HCT116 (cell line): ENCODE data around the gene SNRPA. TPM values are rescaled to one million over a fixed set of nuclear protein-coding genes. Genes with fewer than 3 reads are reported as not detected.

Source experiments
- ATAC-seq: fragments of 200-7000 bp; cut with Tn5 transposase; 2 replicates; pipeline ENCODE4 v1.9.1; 2020; ENCODE audit warnings: mild to moderate bottlenecking, moderate library complexity
- BruUV-seq: library from RNA; stranded (reverse); fragments of 400-500 nt; replicated peaks from 2 replicates; lab custom pipeline; 2021; lab: Mats Ljungman, UMichigan
- CTCF ChIA-PET: fragments of 300-600 bp; sonication (Branson Sonifier 250); formaldehyde crosslinking; loops from one replicate; lab custom pipeline; 2021; ENCODE audit warnings: antibody characterized with exemption; lab: Charles Lee
- POLR2A ChIA-PET: fragments of 300-600, 350-600 bp; sonication (Branson Sonifier 250); formaldehyde crosslinking; loops from one replicate; lab custom pipeline; 2021; ENCODE audit warnings: antibody characterized with exemption; lab: Charles Lee
- RAD21 ChIA-PET, 2 experiments: fragments of 300-600 bp; sonication (Branson Sonifier 250); formaldehyde crosslinking; loops; one replicate each; lab custom pipeline; 2023; ENCODE audit warnings: low total read pairs in 2 of 2; ENCODE audit not compliant: uncharacterized antibody in 2 of 2, unreplicated experiment in 2 of 2, low non-redundant PET in 1 of 2; lab: Charles Lee
- DNase-seq: peaks from one replicate; pipeline ENCODE4 v3.0.0-alpha.2; 2010; ENCODE audit warnings: low read depth, low spot score
- H2AFZ ChIP-seq: fragments of 200-600 bp; shearing (Covaris generic), sonication (generic); 2 replicates; pipeline ENCODE4 v1.6.1; 2017; ENCODE audit warnings: low read depth, mixed run types, mixed read lengths, antibody characterized with exemption, low read length; ENCODE audit not compliant: poor library complexity, severe bottlenecking
- H3K27ac ChIP-seq: 2 replicates; pipeline ENCODE4 v1.5.1; 2012; ENCODE audit warnings: low read depth, low read length
- H3K27me3 ChIP-seq: fragments of 200-600 bp; sonication (generic); 2 replicates; pipeline ENCODE4 v1.6.1; 2016; ENCODE audit warnings: mixed run types, low read length, mixed read lengths; ENCODE audit not compliant: insufficient read depth
- H3K36me3 ChIP-seq, 2 experiments: fragments of 200-500 bp in 1 of 2; fragments of 200-600 bp in 1 of 2; sonication (Bioruptor generic) in 1 of 2; sonication (generic) in 1 of 2; 2 replicates each; pipeline versions ENCODE4 v1.5.1 to v1.6.1; 2014 to 2016; ENCODE audit warnings: low read length in 2 of 2, inconsistent platforms in 1 of 2, mixed read lengths in 1 of 2, mixed run types in 1 of 2; ENCODE audit not compliant: insufficient read depth in 2 of 2, control insufficient read depth in 1 of 2
- H3K4me1 ChIP-seq, 2 experiments: fragments of 200-600 bp in 1 of 2; sonication (generic) in 1 of 2; 2 replicates each; pipeline versions ENCODE4 v1.5.1 to v1.6.1; 2012 to 2017; ENCODE audit warnings: low read length in 2 of 2, inconsistent platforms in 1 of 2, mild to moderate bottlenecking in 1 of 2, mixed read lengths in 1 of 2, mixed run types in 1 of 2, moderate library complexity in 1 of 2; ENCODE audit not compliant: insufficient read depth in 2 of 2, control insufficient read depth in 1 of 2
- H3K4me2 ChIP-seq: fragments of 200-600 bp; sonication (generic); 2 replicates; pipeline ENCODE4 v1.6.1; 2017; ENCODE audit warnings: mixed run types, low read length, mixed read lengths
- H3K4me3 ChIP-seq, 2 experiments: fragments of 200-600 bp in 1 of 2; sonication (generic) in 1 of 2; replicated peaks in 1 of 2; 2 replicates each; pipeline ENCODE4 v1.5.1; 2011 to 2016; ENCODE audit warnings: low read length in 2 of 2, control low read depth in 1 of 2, low read depth in 1 of 2, mild to moderate bottlenecking in 1 of 2, mixed read lengths in 1 of 2, mixed run types in 1 of 2
- H3K79me2 ChIP-seq: fragments of 200-600 bp; sonication (generic); 2 replicates; pipeline ENCODE4 v1.6.1; 2017; ENCODE audit warnings: mild to moderate bottlenecking, mixed run types, low read length, moderate library complexity, mixed read lengths; ENCODE audit not compliant: insufficient read depth
- H3K9ac ChIP-seq: fragments of 200-600 bp; sonication (generic); 2 replicates; pipeline ENCODE4 v1.6.1; 2016; ENCODE audit warnings: low read length, mixed read lengths
- H3K9me2 ChIP-seq: fragments of 200-600 bp; sonication (generic), shearing (Covaris generic); 2 replicates; pipeline ENCODE4 v1.6.1; 2017; ENCODE audit warnings: mixed run types, mild to moderate bottlenecking, moderate library complexity; ENCODE audit not compliant: insufficient read depth
- H3K9me3 ChIP-seq, 2 experiments: fragments of 200-500 bp in 1 of 2; fragments of 200-600 bp in 1 of 2; sonication (Bioruptor generic) in 1 of 2; sonication (generic) in 1 of 2; 2 replicates each; pipeline ENCODE4 v1.6.1; 2014 to 2017; ENCODE audit warnings: low read length in 2 of 2, mixed read lengths in 2 of 2, inconsistent platforms in 1 of 2, low read depth in 1 of 2, mild to moderate bottlenecking in 1 of 2, mixed run types in 1 of 2, moderate library complexity in 1 of 2; ENCODE audit not compliant: control insufficient read depth in 1 of 2, insufficient read depth in 1 of 2
- H4K20me1 ChIP-seq: fragments of 200-600 bp; sonication (generic), shearing (Covaris generic); 2 replicates; pipeline ENCODE4 v1.6.1; 2017; ENCODE audit warnings: mixed run types, mild to moderate bottlenecking, moderate library complexity; ENCODE audit not compliant: insufficient read depth
- EGR1 ChIP-seq: IDR thresholded peaks from 2 replicates; pipeline ENCODE4 v1.6.1; 2012; ENCODE audit warnings: low read depth
- EZH2phosphoT487 ChIP-seq: fragments of 200-600 bp; IDR thresholded peaks from 2 replicates; pipeline ENCODE4 v1.6.1; 2018; ENCODE audit warnings: antibody characterized with exemption, borderline replicate concordance
- FOSL1 ChIP-seq: IDR thresholded peaks from 2 replicates; pipeline ENCODE4 v1.6.1; 2012; ENCODE audit warnings: low read depth
- POLR2AphosphoS5 ChIP-seq: IDR thresholded peaks from 2 replicates; pipeline ENCODE4 v1.6.1; 2011; ENCODE audit warnings: mild to moderate bottlenecking, low read depth, low read length, moderate library complexity
- TCF7L2 ChIP-seq: IDR thresholded peaks from 2 replicates; pipeline ENCODE4 v1.7.0; 2011; ENCODE audit warnings: borderline replicate concordance, inconsistent platforms; ENCODE audit not compliant: insufficient read depth, insufficient read length; ENCODE audit errors: extremely low read depth
- YY1 ChIP-seq: IDR thresholded peaks from 2 replicates; pipeline ENCODE4 v1.6.1; 2011; ENCODE audit warnings: low read length, low read depth, moderate library complexity, mild to moderate bottlenecking; ENCODE audit not compliant: insufficient replicate concordance; ENCODE audit errors: extremely low read depth
- ZFX ChIP-seq: fragments of 450-650 bp; IDR thresholded peaks from 2 replicates; pipeline ENCODE4 v1.6.1; 2017
- intact Hi-C: fragments of 100-400 bp; cut with micrococcal nuclease; formaldehyde crosslinking; loops from 2 replicates; pipeline ENCODE4 v1.10.0; 2022
- total RNA-seq: library from RNA; stranded (reverse); gene quantifications from one replicate; pipeline ENCODE4 v1.2.1, GENCODE V29; 2021; ENCODE audit not compliant: unreplicated experiment
- TF ChIP-seq, protein P1 (sequence below): IDR thresholded peaks from 2 replicates; pipeline ENCODE4 v1.6.1; 2012

SNRPA gene
- total RNA-seq, 1 experiment from 2014 or later = 170 TPM

DNA sequence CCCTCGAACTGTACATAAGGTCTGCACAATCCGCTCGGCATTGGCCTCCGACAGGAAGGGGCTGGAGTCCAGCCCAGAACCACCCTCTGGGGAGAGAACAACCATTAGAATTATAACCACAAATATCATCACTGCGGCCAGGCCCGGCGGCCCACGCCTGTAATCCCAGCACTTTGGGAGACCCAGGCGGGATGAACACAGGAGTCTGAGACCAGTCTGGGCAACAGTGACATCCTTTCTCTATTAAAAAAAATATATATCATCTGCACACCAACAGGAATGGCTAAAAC, 45.7 kb upstream of the SNRPA start (continued):
- no peak for TF ChIP-seq POLR2AphosphoS5
- no peak for TF ChIP-seq TCF7L2
- TF ChIP-seq EZH2phosphoT487 = no peak
- no peak for TF ChIP-seq YY1
- TF ChIP-seq ZFX = no peak
- TF ChIP-seq, all 23 proteins: peak for 0

DNA sequence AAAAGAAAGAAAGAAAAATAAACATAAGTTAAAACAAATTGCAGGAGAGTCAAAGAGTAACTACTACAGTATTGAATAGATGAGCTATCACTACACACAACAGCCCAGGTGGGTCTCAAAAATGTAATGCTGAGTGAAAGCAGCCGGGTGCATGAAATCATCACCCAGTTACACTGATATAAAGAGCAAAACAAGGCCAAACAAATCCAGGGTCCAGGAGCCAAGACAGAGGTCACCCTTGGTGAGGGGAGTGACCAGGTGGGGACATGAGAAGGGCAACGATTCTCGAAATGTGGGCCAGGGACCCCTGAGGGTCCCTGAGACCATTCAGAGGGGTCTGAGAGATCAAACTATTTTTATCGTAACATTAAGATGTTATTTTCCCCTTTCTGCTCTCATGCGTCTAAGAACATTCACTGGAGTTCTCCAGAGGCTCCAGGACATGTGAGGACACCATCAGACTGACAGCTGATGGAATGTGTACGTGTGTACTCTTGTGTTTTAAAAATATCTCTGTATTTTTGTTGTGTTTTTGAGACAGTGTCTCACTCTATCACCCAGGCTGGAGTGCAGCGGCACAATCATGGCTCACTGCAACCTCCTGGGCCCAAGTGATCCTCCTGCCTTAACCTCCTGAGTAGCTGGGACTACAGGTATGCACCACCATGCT, 44.9 kb upstream of the SNRPA start:
- Histone ChIP-seq H2AFZ (no peak overlapping the region), H3K4me3 (no peak overlapping the region), H3K9me2 (no peaks in the 10 kb centered on the region), H3K9me3 (no peaks in the 10 kb centered on the region), H3K4me1 (no peaks in the 10 kb centered on the region), H4K20me1 (no peaks in the 10 kb centered on the region), H3K9ac (no peak overlapping the region), H3K4me2 (no peak overlapping the region), H3K79me2 (no peaks in the 10 kb centered on the region), H3K27me3 (no peaks in the 10 kb centered on the region), H3K27ac (no peak overlapping the region), H3K36me3 (peaks cover 18 to 24% of the 10 kb centered on the region in 2 experiments)
- no TSS peak for BruUV-seq
- intact Hi-C loops = no loop called here
- no peak for DNase-seq
- ChIA-PET POLR2A (no interaction called here), RAD21 (no interaction called here), CTCF (no interaction called here)
- no peak for ATAC-seq
- TF ChIP-seq EGR1 = no peak
- TF ChIP-seq FOSL1 = no peak

DNA sequence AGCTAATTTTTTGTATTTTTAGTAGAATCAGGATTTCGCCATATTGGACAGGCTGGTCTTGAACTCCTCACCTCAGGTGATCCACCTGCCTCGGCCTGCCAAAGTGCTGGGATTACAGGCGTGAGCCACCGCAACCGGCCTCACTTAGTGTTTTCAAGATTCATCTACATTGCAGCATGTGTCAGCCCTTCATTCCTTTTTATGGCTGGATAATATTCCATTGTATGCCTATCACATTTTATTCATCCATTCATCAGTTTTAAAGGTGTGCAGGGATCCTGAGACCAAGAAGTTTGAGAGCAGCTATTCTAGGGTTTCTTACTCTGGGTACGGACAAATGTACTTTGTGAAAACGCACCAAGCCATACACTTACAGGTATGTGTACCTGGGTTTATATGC, 43.4 kb upstream of the SNRPA start:
- intact Hi-C loops = no loop called here
- peaks cover 15 to 18% of the 10 kb centered on the region in 2 experiments for H3K36me3 ChIP-seq
- CTCF ChIA-PET = no interaction called here
- H4K20me1 ChIP-seq = no peaks in the 10 kb centered on the region
- H3K4me2 ChIP-seq = no peak overlapping the region
- DNase-seq (no peak), ATAC-seq (no peak)
- RAD21 ChIA-PET = no interaction called here
- no peak overlapping the region for H3K9ac ChIP-seq
- no peaks in the 10 kb centered on the region for H3K79me2 ChIP-seq
- H2AFZ ChIP-seq = no peak overlapping the region
- no TSS peak for BruUV-seq
- H3K27ac ChIP-seq = no peak overlapping the region
- TF ChIP-seq, protein P1, sequence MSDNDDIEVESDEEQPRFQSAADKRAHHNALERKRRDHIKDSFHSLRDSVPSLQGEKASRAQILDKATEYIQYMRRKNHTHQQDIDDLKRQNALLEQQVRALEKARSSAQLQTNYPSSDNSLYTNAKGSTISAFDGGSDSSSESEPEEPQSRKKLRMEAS = no peak
- no peaks in the 10 kb centered on the region for H3K9me3 ChIP-seq
- POLR2A ChIA-PET = interaction anchor here (1.3 kb wide), 1 partner anchor 9 kb away, joined by 4 read pairs; the partner anchor contains the start of genes COQ8B and ITPKC
- H3K9me2 ChIP-seq = no peaks in the 10 kb centered on the region
- H3K4me3 ChIP-seq = no peak overlapping the region
- no peaks in the 10 kb centered on the region for H3K27me3 ChIP-seq
- no peaks in the 10 kb centered on the region for H3K4me1 ChIP-seq
